HG03103 (cell line): ENCODE measurements around the gene GIMAP5.
A peak's percentile ranks its signal among the peaks of the same experiment; 100 is the strongest.

ENCODE experiments used
- ATAC-seq: cut with Tn5 transposase; IDR thresholded peaks from one replicate; pipeline ENCODE4 v1.9.1; 2021; ENCODE audit warnings: low read depth; ENCODE audit not compliant: unreplicated experiment

The GIMAP5 gene

GRCh38 chr7:150737265-150738055, at the start of gene GIMAP5:
TSS of gene GIMAP5 (plus strand) at chr7:150737418. CDS start at chr7:150740885, 3,467 bp downstream.
- peak; percentile 62 for ATAC-seq

GRCh38 chr7:150688630-150689029, 48.6 kb upstream of the GIMAP5 start:
- ATAC-seq: no peak

- ATAC-seq: no peak
Observed at GRCh38 chr7:150695654-150696053, 41.6 kb upstream of the GIMAP5 start.

- ATAC-seq: no peak
Observed at GRCh38 chr7:150703209-150703608, 34.0 kb upstream of the GIMAP5 start.

GRCh38 chr7:150715293-150715692, 21.9 kb upstream of the GIMAP5 start:
- no peak for ATAC-seq

- ATAC-seq: no peak
Observed at GRCh38 chr7:150715738-150716137, 21.5 kb upstream of the GIMAP5 start.

- ATAC-seq: no peak
Observed at GRCh38 chr7:150716368-150716767, 20.9 kb upstream of the GIMAP5 start, which contains the start of gene GIMAP1. TSS of gene GIMAP1 (plus strand) at chr7:150716613. CDS start at chr7:150719048, 2,435 bp downstream.

- no peak for ATAC-seq
Observed at GRCh38 chr7:150716939-150717338, 20.3 kb upstream of the GIMAP5 start.

GRCh38 chr7:150717814-150718420, 19.3 kb upstream of the GIMAP5 start:
- no peak for ATAC-seq

GRCh38 chr7:150719436-150719835, 17.8 kb upstream of the GIMAP5 start:
- no peak for ATAC-seq

GRCh38 chr7:150719960-150720891, 17.0 kb upstream of the GIMAP5 start:
- ATAC-seq: no peak

- no peak for ATAC-seq
Observed at GRCh38 chr7:150721970-150722373, 15.2 kb upstream of the GIMAP5 start.

GRCh38 chr7:150722431-150722931, 14.7 kb upstream of the GIMAP5 start:
- no peak for ATAC-seq

- ATAC-seq: no peak
Observed at GRCh38 chr7:150723467-150723866, 13.8 kb upstream of the GIMAP5 start.

- ATAC-seq: no peak
Observed at GRCh38 chr7:150727381-150727780, 9.8 kb upstream of the GIMAP5 start.

- ATAC-seq: no peak
Observed at GRCh38 chr7:150728011-150728410, 9.2 kb upstream of the GIMAP5 start.

- ATAC-seq: no peak
Observed at GRCh38 chr7:150728609-150729008, 8.6 kb upstream of the GIMAP5 start.

- ATAC-seq: no peak
Observed at GRCh38 chr7:150731916-150732315, 5.3 kb upstream of the GIMAP5 start.

- ATAC-seq: no peak
Observed at GRCh38 chr7:150732786-150733481, 4.3 kb upstream of the GIMAP5 start.

- no peak for ATAC-seq
Observed at GRCh38 chr7:150733482-150734095, 3.6 kb upstream of the GIMAP5 start.
